HEK293 (cell line): ENCODE results near the gene RAB40C.

Experiments used
- CTCF ChIA-PET: fragments of 350-600 bp; formaldehyde crosslinking; extraction: SDS; loops from one replicate; lab custom pipeline; 2021; ENCODE audit warnings: antibody characterized with exemption; lab: Yijun Ruan, JAX
- POLR2A ChIA-PET: fragments of 300-600 bp; formaldehyde crosslinking; extraction: SDS; loops from one replicate; lab custom pipeline; 2020; ENCODE audit warnings: antibody characterized with exemption, inconsistent platforms; lab: Yijun Ruan, JAX
- H3K27ac ChIP-seq: fragments of 200-500 bp; sonication (Bioruptor generic); 2 replicates; pipeline ENCODE4 v1.5.1; 2014; ENCODE audit warnings: low read depth, low read length, control low read depth, inconsistent platforms; ENCODE audit errors: extremely low read depth
- H3K36me3 ChIP-seq, 2 experiments: fragments of 200-500 bp in 1 of 2; sonication (Bioruptor generic) in 1 of 2; 1 replicate in 1 of 2; 2 replicates in 1 of 2; pipeline ENCODE4 v1.5.1; 2014 to 2017; ENCODE audit warnings: inconsistent platforms in 2 of 2, low read length in 2 of 2; ENCODE audit not compliant: control insufficient read depth in 2 of 2, insufficient read depth in 1 of 2
- H3K4me1 ChIP-seq: fragments of 200-500 bp; sonication (Bioruptor generic); 2 replicates; pipeline ENCODE4 v1.5.1; 2014; ENCODE audit warnings: mild to moderate bottlenecking, low read length, inconsistent platforms; ENCODE audit not compliant: control insufficient read depth, insufficient read depth
- H3K4me3 ChIP-seq: 2 replicates; pipeline ENCODE4 v1.5.1; 2011; ENCODE audit warnings: low read depth, mild to moderate bottlenecking, control low read depth, low read length, moderate library complexity
- H3K9me3 ChIP-seq: fragments of 200-500 bp; sonication (Bioruptor generic); 2 replicates; pipeline ENCODE4 v1.5.1; 2014; ENCODE audit warnings: low read depth, low read length, inconsistent platforms; ENCODE audit not compliant: control insufficient read depth, insufficient read depth
- ATF2 ChIP-seq: fragments of 450-650 bp; formaldehyde crosslinking; IDR thresholded peaks from 2 replicates; pipeline ENCODE4 v1.5.1; 2016; ENCODE audit warnings: missing biosample characterization, missing genetic modification characterization, low read depth
- BCL11A ChIP-seq: fragments of 450-650 bp; formaldehyde crosslinking; IDR thresholded peaks from 2 replicates; pipeline ENCODE4 v1.5.1; 2016; ENCODE audit warnings: low read depth, missing biosample characterization, missing genetic modification characterization
- EGR2 ChIP-seq: fragments of 450-650 bp; formaldehyde crosslinking; IDR thresholded peaks from 2 replicates; pipeline ENCODE4 v1.5.1; 2016; ENCODE audit warnings: low read depth, missing biosample characterization, missing genetic modification characterization
- GFI1B ChIP-seq: fragments of 450-650 bp; formaldehyde crosslinking; IDR thresholded peaks from 2 replicates; pipeline ENCODE4 v1.5.1; 2016; ENCODE audit warnings: missing biosample characterization, missing genetic modification characterization
- INSM2 ChIP-seq: fragments of 450-650 bp; formaldehyde crosslinking; IDR thresholded peaks from 2 replicates; pipeline ENCODE4 v1.5.1; 2016; ENCODE audit warnings: missing biosample characterization, missing genetic modification characterization
- KLF10 ChIP-seq: fragments of 450-650 bp; IDR thresholded peaks from 2 replicates; pipeline ENCODE4 v1.5.1; 2018; ENCODE audit warnings: missing biosample characterization, mild to moderate bottlenecking, missing genetic modification characterization
- KLF16 ChIP-seq: fragments of 450-650 bp; formaldehyde crosslinking; IDR thresholded peaks from 2 replicates; pipeline ENCODE4 v1.5.1; 2017; ENCODE audit warnings: missing biosample characterization, missing genetic modification characterization
- OSR2 ChIP-seq: fragments of 450-650 bp; formaldehyde crosslinking; IDR thresholded peaks from 2 replicates; pipeline ENCODE4 v1.5.1; 2016; ENCODE audit warnings: missing biosample characterization, missing genetic modification characterization
- PATZ1 ChIP-seq: fragments of 450-650 bp; formaldehyde crosslinking; IDR thresholded peaks from 2 replicates; pipeline ENCODE4 v1.5.1; 2016; ENCODE audit warnings: missing biosample characterization, missing genetic modification characterization
- REPIN1 ChIP-seq: fragments of 450-650 bp; formaldehyde crosslinking; IDR thresholded peaks from 2 replicates; pipeline ENCODE4 v1.5.1; 2017; ENCODE audit warnings: missing biosample characterization, missing genetic modification characterization, low read depth
- WT1 ChIP-seq: fragments of 450-650 bp; formaldehyde crosslinking; IDR thresholded peaks from 2 replicates; pipeline ENCODE4 v1.5.1; 2016; ENCODE audit warnings: missing biosample characterization, missing genetic modification characterization
- ZBTB1 ChIP-seq: fragments of 450-650 bp; formaldehyde crosslinking; IDR thresholded peaks from 2 replicates; pipeline ENCODE4 v1.5.1; 2016; ENCODE audit warnings: missing biosample characterization, missing genetic modification characterization
- ZBTB26 ChIP-seq: fragments of 450-650 bp; formaldehyde crosslinking; optimal IDR thresholded peaks from 2 replicates; pipeline ENCODE3; 2016; ENCODE audit warnings: missing biosample characterization, mild to moderate bottlenecking, missing genetic modification characterization
- ZEB2 ChIP-seq: fragments of 450-650 bp; formaldehyde crosslinking; IDR thresholded peaks from 2 replicates; pipeline ENCODE4 v1.5.1; 2016; ENCODE audit warnings: missing biosample characterization, missing genetic modification characterization
- ZFP69B ChIP-seq: fragments of 450-650 bp; formaldehyde crosslinking; IDR thresholded peaks from 2 replicates; pipeline ENCODE4 v1.5.1; 2016; ENCODE audit warnings: missing biosample characterization, missing genetic modification characterization
- ZIC2 ChIP-seq: fragments of 450-650 bp; formaldehyde crosslinking; IDR thresholded peaks from 2 replicates; pipeline ENCODE4 v1.5.1; 2016; ENCODE audit warnings: missing biosample characterization, missing genetic modification characterization
- ZNF16 ChIP-seq: fragments of 450-650 bp; formaldehyde crosslinking; IDR thresholded peaks from 2 replicates; pipeline ENCODE4 v1.5.1; 2016; ENCODE audit warnings: low read depth, missing biosample characterization, missing genetic modification characterization
- ZNF354C ChIP-seq: fragments of 450-650 bp; formaldehyde crosslinking; IDR thresholded peaks from 2 replicates; pipeline ENCODE4 v1.5.1; 2016; ENCODE audit warnings: missing biosample characterization, missing genetic modification characterization, low read depth, borderline replicate concordance
- ZNF394 ChIP-seq: fragments of 450-650 bp; formaldehyde crosslinking; IDR thresholded peaks from 2 replicates; pipeline ENCODE4 v1.5.1; 2016; ENCODE audit warnings: missing biosample characterization, missing genetic modification characterization, mild to moderate bottlenecking, moderate library complexity, borderline replicate concordance
- ZNF449 ChIP-seq: fragments of 450-650 bp; formaldehyde crosslinking; IDR thresholded peaks from 2 replicates; pipeline ENCODE4 v1.5.1; 2017; ENCODE audit warnings: missing biosample characterization, mild to moderate bottlenecking, missing genetic modification characterization, moderate library complexity
- ZNF530 ChIP-seq: fragments of 450-650 bp; formaldehyde crosslinking; IDR thresholded peaks from 2 replicates; pipeline ENCODE4 v1.5.1; 2016; ENCODE audit warnings: low read depth, missing biosample characterization, missing genetic modification characterization
- ZNF544 ChIP-seq: fragments of 450-650 bp; formaldehyde crosslinking; IDR thresholded peaks from 2 replicates; pipeline ENCODE4 v1.5.0; 2017; ENCODE audit warnings: missing biosample characterization, missing genetic modification characterization
- ZNF600 ChIP-seq: fragments of 450-650 bp; formaldehyde crosslinking; IDR thresholded peaks from 2 replicates; pipeline ENCODE4 v1.5.1; 2016; ENCODE audit warnings: missing biosample characterization, missing genetic modification characterization
- ZNF626 ChIP-seq: fragments of 450-650 bp; sonication (Bioruptor Pico); formaldehyde crosslinking; IDR thresholded peaks from 2 replicates; pipeline ENCODE4 v1.5.1; 2018; ENCODE audit warnings: missing biosample characterization, missing genetic modification characterization, inconsistent platforms
- ZNF776 ChIP-seq: fragments of 450-650 bp; formaldehyde crosslinking; IDR thresholded peaks from 2 replicates; pipeline ENCODE4 v1.5.0; 2017; ENCODE audit warnings: missing biosample characterization, missing genetic modification characterization, borderline replicate concordance
- ZNF785 ChIP-seq: fragments of 450-650 bp; formaldehyde crosslinking; IDR thresholded peaks from 2 replicates; pipeline ENCODE4 v1.5.1; 2016; ENCODE audit warnings: missing biosample characterization, missing genetic modification characterization
- ZNF791 ChIP-seq: fragments of 450-650 bp; formaldehyde crosslinking; IDR thresholded peaks from 2 replicates; pipeline ENCODE4 v1.5.1; 2016; ENCODE audit warnings: missing biosample characterization, missing genetic modification characterization
- ZSCAN18 ChIP-seq: fragments of 450-650 bp; formaldehyde crosslinking; IDR thresholded peaks from 2 replicates; pipeline ENCODE4 v1.5.1; 2016; ENCODE audit warnings: missing biosample characterization, missing genetic modification characterization
- ZXDB ChIP-seq: fragments of 450-650 bp; formaldehyde crosslinking; IDR thresholded peaks from 2 replicates; pipeline ENCODE4 v1.5.1; 2016; ENCODE audit warnings: missing biosample characterization, missing genetic modification characterization

The RAB40C gene

GRCh38 chr16:588639-588888 lies 1.3 kb upstream of the RAB40C start:
- ChIA-PET CTCF (interaction anchor here (0.7 to 1.2 kb wide), 3 partner anchors 12 to 99 kb away, joined by 4 to 5 read pairs (median 4); no protein-coding TSS in a partner anchor), POLR2A (interaction anchor here (0.6 to 2.2 kb wide), 8 partner anchors 9 to 62 kb away, joined by 3 to 7 read pairs (median 4); partner anchors contain the start of genes CAPN15 and METTL26)
- Histone ChIP-seq H3K27ac (peak overlapping the region; percentile 94), H3K9me3 (no peaks in the 10 kb centered on the region), H3K36me3 (no peaks in the 10 kb centered on the region), H3K4me3 (peak overlapping the region; percentile 84), H3K4me1 (peaks cover 14% of the 10 kb centered on the region)
- TF ChIP-seq PATZ1 (tag by site-specific recombination) = no peak
- TF ChIP-seq ZNF16 (tag by site-specific recombination) = no peak
- no peak for TF ChIP-seq ZNF626 (tag by site-specific recombination)
- TF ChIP-seq ZFP69B (tag by site-specific recombination) = no peak; the same call in 1 of the 2 replicates
- TF ChIP-seq ZSCAN18 (tag by site-specific recombination) = no peak
- no peak for TF ChIP-seq REPIN1
- no peak for TF ChIP-seq WT1 (tag by site-specific recombination)
- no peak for TF ChIP-seq ZNF354C (tag by site-specific recombination)
- TF ChIP-seq KLF16 (tag by site-specific recombination) = no peak
- TF ChIP-seq ZEB2 (tag by site-specific recombination) = no peak
- TF ChIP-seq ZNF785 (tag by site-specific recombination) = no peak
- TF ChIP-seq ZNF449 (tag by site-specific recombination) = no peak
- TF ChIP-seq ZBTB26 (tag by site-specific recombination) = peak; percentile 61
- no peak for TF ChIP-seq ZNF544 (tag by site-specific recombination)
- no peak for TF ChIP-seq GFI1B (tag by site-specific recombination)
- peak; percentile 97 for TF ChIP-seq ZNF600 (tag by site-specific recombination)
- TF ChIP-seq ZNF394 (tag by site-specific recombination) = no peak
- TF ChIP-seq ZBTB1 = no peak
- TF ChIP-seq KLF10 (tag by site-specific recombination) = no peak
- TF ChIP-seq OSR2 (tag by site-specific recombination) = no peak
- no peak for TF ChIP-seq ATF2 (tag by site-specific recombination)
- TF ChIP-seq ZXDB (tag by site-specific recombination) = no peak
- TF ChIP-seq ZNF791 (tag by site-specific recombination) = no peak
- no peak for TF ChIP-seq EGR2
- no peak for TF ChIP-seq ZNF776 (tag by site-specific recombination)
- TF ChIP-seq BCL11A (tag by site-specific recombination) = no peak
- 0 out of 2 replicates have a peak, but pooled peaks have one; percentile 5 for TF ChIP-seq INSM2 (tag by site-specific recombination)
- no peak for TF ChIP-seq ZNF530
- no peak for TF ChIP-seq ZIC2
